Tibial artery (tissue), 4 donors: ENCODE results near the gene ROCK1.

Source experiments
- DNase-seq, 2 donors: peaks; one replicate each; pipeline ENCODE4 v3.0.0-alpha.2; 2019
- H3K27ac ChIP-seq, 2 donors: fragments of 200-600 bp; sonication (generic) in 1 of 2; 1 replicate in 1 of 2; 2 replicates in 1 of 2; pipeline ENCODE4 v1.5.1; 2018 to 2019; ENCODE audit warnings: mild to moderate bottlenecking in 1 of 2
- H3K27me3 ChIP-seq, 2 donors: fragments of 200-600 bp; sonication (generic) in 1 of 2; one replicate each; pipeline versions ENCODE4 v1.5.1 to v1.6.0; 2016 to 2019
- H3K36me3 ChIP-seq, 3 donors: fragments of 200-600 bp; sonication (generic) in 2 of 3; one replicate each; pipeline ENCODE4 v1.5.1; 2016 to 2019; ENCODE audit warnings: mild to moderate bottlenecking in 2 of 3
- H3K4me1 ChIP-seq, 4 donors: fragments of 200-600 bp; sonication (generic) in 2 of 4; 1 replicate in 3 of 4; 2 replicates in 1 of 4; pipeline ENCODE4 v1.5.1; 2016 to 2019
- H3K4me3 ChIP-seq, 2 donors: fragments of 200-600 bp; sonication (generic) in 1 of 2; 1 replicate in 1 of 2; 2 replicates in 1 of 2; pipeline ENCODE4 v1.5.1; 2018 to 2019; ENCODE audit warnings: mild to moderate bottlenecking in 2 of 2
- H3K9me3 ChIP-seq, 3 donors: fragments of 200-600 bp; sonication (generic) in 1 of 3; one replicate each; pipeline ENCODE4 v1.5.1; 2016 to 2019
- CTCF ChIP-seq, 2 experiments: fragments of 200-600 bp in 1 of 2; fragments of 450-650 bp in 1 of 2; IDR thresholded peaks; one replicate each; pipeline ENCODE4 v1.5.1; 2017 to 2019; ENCODE audit warnings: antibody characterized with exemption in 2 of 2, mild to moderate bottlenecking in 1 of 2, moderate library complexity in 1 of 2
- intact Hi-C: fragments of 100-400 bp; cut with DNase I; formaldehyde crosslinking; loops from one replicate; pipeline ENCODE4 v1.15.0; 2023; ENCODE audit warnings: low total_unique reads

ROCK1 gene

GRCh38 chr18:21134895-21135294 is 23.3 kb upstream of the ROCK1 start:
- no peaks in the 10 kb centered on the region for H3K27me3 ChIP-seq
- no peaks in the 10 kb centered on the region for H3K9me3 ChIP-seq
- peaks cover 0 to 19% (median 7%) of the 10 kb centered on the region in 4 donors for H3K4me1 ChIP-seq
- H3K27ac ChIP-seq: no peak overlapping the region
- peak; percentile 42 to 45 for TF ChIP-seq CTCF (IDR thresholded peaks at IDR 0.05)
- H3K4me3 ChIP-seq: no peak overlapping the region
- H3K36me3 ChIP-seq: no peaks in the 10 kb centered on the region
- no peak for DNase-seq
- intact Hi-C loops: no loop called here

GRCh38 chr18:21132398-21132918 is 20.8 kb upstream of the ROCK1 start:
- no peak for DNase-seq
- Histone ChIP-seq H3K9me3 (no peaks in the 10 kb centered on the region), H3K36me3 (no peaks in the 10 kb centered on the region), H3K27me3 (no peaks in the 10 kb centered on the region), H3K4me3 (no peak overlapping the region), H3K27ac (no peak overlapping the region), H3K4me1 (peaks cover 0 to 22% (median 9%) of the 10 kb centered on the region in 4 donors)
- intact Hi-C loops: no loop called here
- no peak for TF ChIP-seq CTCF (IDR thresholded peaks at IDR 0.05)

GRCh38 chr18:21131698-21132227 is 20.1 kb upstream of the ROCK1 start:
- Histone ChIP-seq H3K4me1 (peaks cover 0 to 22% (median 9%) of the 10 kb centered on the region in 4 donors), H3K9me3 (no peaks in the 10 kb centered on the region), H3K27me3 (no peaks in the 10 kb centered on the region), H3K36me3 (no peaks in the 10 kb centered on the region), H3K27ac (peak overlapping the region in 1 of 2 donors; percentile 45), H3K4me3 (peak overlapping the region in 1 of 2 donors; percentile 9)
- intact Hi-C loops: no loop called here
- no peak for DNase-seq
- no peak for TF ChIP-seq CTCF (IDR thresholded peaks at IDR 0.05)

- intact Hi-C loops: no loop called here
- TF ChIP-seq CTCF (IDR thresholded peaks at IDR 0.05): no peak
- no peak for DNase-seq
- no peaks in the 10 kb centered on the region for H3K27me3 ChIP-seq
- no peaks in the 10 kb centered on the region for H3K36me3 ChIP-seq
- H3K9me3 ChIP-seq: no peaks in the 10 kb centered on the region
- peaks cover 0 to 22% (median 10%) of the 10 kb centered on the region in 4 donors for H3K4me1 ChIP-seq
- no peak overlapping the region for H3K4me3 ChIP-seq
- no peak overlapping the region for H3K27ac ChIP-seq
Observed at GRCh38 chr18:21129566-21130216, 18.1 kb upstream of the ROCK1 start.

- no peak for TF ChIP-seq CTCF (IDR thresholded peaks at IDR 0.05)
- no peak overlapping the region for H3K4me3 ChIP-seq
- no peaks in the 10 kb centered on the region for H3K27me3 ChIP-seq
- peaks cover 0 to 7% (median 1%) of the 10 kb centered on the region in 4 donors for H3K4me1 ChIP-seq
- no peak for DNase-seq
- intact Hi-C loops: no loop called here
- H3K36me3 ChIP-seq: no peaks in the 10 kb centered on the region
- no peaks in the 10 kb centered on the region for H3K9me3 ChIP-seq
- no peak overlapping the region for H3K27ac ChIP-seq
Observed at GRCh38 chr18:21123290-21123926, 11.8 kb upstream of the ROCK1 start.
